ENCODE results near the gene LPAR1. TPM values are rescaled to one million over a fixed set of nuclear protein-coding genes. Genes with fewer than 3 reads are reported as not detected.
"Not testable (repeated sequence)": the region's sequence is repeated elsewhere in the genome, so short reads cannot be mapped to it uniquely, and the experiment has no call there.

The LPAR1 gene
- total RNA-seq, 2 donors from 2014 or later = 146 to 147 TPM

DNA sequence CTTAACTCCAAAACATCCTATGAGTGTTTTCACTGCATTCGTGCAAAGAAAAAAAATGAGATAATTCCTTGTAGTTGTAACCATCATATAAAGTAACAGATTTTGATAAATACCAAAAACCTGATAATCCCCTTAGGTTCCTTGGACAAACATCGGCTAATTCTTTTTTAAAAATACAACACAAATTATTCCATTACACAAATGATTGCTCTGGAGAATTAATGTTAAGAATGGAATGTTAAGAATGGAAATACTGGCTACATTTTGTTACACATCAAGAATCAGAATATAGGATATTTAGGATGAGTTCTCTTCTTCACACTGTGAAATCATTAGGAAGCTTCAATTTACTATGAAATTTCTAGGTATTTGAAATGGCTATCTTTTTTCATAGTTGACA lies 139.4 kb downstream of the LPAR1 start:
- DNase-seq (ENCODE audit: low spot score) = no peak
- intact Hi-C loops (cut with DNase I) = no loop called here

DNA sequence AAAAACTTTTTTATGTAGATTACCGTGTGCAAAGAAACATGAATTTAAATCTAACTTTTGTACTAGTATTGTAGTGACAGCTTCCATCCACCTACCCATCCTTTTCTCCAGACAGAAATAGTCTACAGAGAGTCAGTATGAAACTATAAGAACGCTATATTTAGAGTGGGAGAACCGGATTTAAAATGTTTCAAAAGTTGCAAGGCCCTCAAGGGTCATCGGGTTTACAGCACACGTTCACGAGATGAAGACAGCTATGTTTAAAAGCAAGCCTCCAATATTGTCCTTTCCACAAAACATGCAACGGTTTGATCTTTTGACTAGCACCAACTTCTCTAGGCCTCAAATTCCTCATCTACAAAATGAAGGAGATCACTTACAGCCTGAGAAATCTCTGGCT lies 139.9 kb downstream of the LPAR1 start:
- DNase-seq (ENCODE audit: low spot score) = no peak
- intact Hi-C loops (cut with DNase I) = no loop called here

DNA sequence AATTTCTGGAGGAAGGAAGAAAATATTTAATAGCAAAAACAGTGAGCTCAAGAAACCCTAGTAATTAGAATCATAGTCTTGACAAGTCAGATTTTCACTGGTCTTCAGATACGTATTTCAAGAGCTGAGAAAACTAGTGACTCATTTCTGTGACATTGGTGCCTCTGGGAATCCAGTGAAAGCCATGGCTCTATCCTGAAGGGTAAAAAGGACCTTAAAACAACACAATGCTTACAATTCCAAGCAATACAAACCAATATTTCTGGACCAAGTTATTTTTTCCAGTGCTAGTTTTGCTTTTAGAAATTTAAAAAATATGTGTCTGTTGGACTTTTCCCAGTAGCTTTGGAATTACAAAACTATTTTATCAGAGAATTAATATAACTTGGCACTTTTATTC lies 140.3 kb downstream of the LPAR1 start:
- no peak for DNase-seq (ENCODE audit: low spot score)
- intact Hi-C loops (cut with DNase I) = no loop called here

DNA sequence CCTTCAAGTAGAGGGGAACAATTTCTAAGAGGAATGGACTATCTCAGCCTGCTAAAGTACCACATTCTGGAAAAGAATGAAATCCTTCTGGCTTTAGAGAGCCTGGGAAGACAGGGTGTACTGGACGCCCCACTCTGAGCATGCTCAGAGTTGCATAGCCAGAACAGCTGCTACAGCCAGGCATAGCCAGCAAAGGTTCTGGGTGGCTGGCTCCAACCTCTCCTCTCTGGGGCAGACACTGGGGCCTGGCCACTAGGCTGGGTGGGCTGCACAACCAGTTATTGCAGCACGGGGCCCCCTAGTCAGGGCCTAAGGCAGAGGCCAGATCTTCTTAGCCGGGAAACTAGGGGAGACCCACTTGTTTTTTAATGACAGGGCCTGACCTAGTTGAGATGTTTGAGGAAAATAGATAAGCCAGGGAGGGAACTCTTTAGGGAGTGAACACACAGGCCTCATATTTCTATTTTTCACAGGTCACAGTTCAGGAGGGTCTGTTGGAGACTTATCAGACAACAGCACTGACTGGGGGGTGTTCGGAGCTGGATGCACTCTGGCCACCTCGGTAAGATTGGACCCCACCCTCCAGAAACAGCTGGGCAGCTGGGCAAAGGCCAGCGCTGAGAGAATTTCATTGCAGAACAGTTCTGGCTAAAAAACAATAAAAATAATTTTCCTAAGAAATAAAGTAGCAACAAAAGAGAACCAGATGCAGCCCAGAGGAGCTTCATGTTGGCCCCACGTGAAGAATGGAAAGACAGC lies 142.9 kb downstream of the LPAR1 start:
- DNase-seq (ENCODE audit: low spot score) = no peak
- intact Hi-C loops (cut with DNase I) = no loop called here

DNA sequence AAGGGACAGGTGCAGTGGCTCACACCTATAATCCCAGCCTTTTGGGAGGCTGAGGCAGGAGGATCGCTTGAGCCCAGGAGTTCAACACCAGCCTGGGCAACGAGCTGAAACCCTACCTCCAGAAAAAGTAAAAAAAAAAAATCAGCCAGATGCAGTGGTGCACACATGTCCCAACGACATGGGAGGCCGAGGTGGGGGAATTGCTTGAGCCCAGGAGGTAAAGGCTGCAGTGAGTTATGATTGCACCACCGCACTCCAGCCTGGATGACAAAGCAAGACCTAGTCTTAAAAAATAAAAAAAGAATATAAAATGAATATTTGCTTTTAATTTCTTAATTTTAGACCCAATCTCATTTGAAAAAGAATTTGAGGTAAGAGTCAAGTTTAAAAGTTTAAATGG lies 143.5 kb downstream of the LPAR1 start:
- DNase-seq (ENCODE audit: low spot score) = no peak
- intact Hi-C loops (cut with DNase I) = no loop called here

DNA sequence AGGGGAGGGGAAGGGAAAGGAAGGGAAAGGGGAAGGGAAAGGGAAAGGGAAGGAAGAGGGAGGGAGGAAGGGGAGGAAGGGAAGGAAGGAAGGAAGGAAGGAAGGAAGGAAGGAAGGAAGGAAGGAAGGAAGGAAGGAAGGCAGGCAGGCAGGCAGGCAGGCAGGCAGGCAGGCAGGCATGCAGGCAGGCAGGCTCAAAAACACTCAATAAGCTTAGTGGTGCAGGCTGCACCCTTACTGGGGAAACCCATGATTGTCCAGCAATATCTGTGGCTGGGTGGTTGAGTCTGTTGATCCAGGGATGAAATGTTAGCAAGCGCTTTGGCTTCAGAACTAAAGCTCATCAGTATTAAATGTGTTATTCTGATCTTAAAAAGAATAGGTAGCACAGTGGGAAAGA lies 145.6 kb downstream of the LPAR1 start:
- intact Hi-C loops (cut with DNase I) = no loop called here
- DNase-seq (ENCODE audit: low spot score) = no peak

DNA sequence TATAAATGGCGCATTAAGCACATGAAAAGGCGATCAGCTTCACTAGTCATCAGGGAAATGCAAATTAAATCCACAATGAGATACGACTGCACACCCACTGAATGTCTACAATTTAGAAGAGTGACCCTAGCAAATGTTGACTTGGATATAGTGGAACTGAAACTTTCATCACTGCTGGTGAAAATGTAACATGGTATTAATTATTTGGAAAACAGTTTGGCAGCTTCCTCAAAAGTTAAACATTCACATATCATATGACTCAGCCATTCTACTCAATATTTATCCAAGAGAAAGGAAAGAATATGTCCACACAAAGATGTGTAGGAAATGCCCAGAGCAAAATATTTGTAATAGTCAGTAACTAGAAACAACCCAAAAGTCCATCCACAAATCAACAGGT lies 146.5 kb downstream of the LPAR1 start:
- intact Hi-C loops (cut with DNase I) = no loop called here
- no peak for DNase-seq (ENCODE audit: low spot score)

DNA sequence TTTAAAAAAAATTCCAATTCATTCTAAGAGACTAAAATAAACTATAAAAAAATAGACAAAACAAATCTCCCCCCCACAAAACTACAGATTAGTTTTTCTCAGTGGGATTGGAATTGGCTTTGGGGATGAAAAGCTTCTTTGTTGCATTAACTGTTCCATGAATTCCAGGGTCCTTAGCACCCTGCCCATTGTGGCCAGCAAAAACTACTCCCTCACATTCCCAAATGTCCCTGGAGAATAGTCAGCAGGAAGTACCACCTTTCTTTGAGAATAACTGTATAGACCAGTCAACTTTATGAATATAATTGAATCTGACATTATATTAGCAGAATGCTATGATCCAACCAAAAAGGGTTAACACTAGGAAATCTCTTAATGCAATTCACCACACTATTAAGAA lies 147.9 kb downstream of the LPAR1 start:
- intact Hi-C loops (cut with DNase I) = no loop called here
- no peak for DNase-seq (ENCODE audit: low spot score)

DNA sequence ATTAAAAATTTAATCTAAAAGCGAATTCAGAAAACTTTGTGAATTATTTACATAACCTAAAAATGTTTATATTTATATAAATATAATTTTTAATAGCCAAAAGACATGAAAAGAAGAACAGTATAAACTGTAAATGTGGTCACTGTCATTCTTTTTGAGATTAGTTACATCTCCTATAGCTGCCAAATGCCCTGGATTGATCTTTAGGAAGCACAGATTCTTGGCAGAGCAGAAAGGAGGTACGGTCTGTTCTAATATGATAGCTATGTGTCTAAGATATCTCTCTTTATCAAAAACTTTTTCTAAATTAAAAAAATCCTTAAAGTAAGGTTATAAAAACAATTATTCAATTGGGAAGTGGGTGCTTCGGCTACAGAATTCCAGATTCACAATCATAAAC lies 151.0 kb downstream of the LPAR1 start:
- no peak for DNase-seq (ENCODE audit: low spot score)
- intact Hi-C loops (cut with DNase I) = no loop called here

DNA sequence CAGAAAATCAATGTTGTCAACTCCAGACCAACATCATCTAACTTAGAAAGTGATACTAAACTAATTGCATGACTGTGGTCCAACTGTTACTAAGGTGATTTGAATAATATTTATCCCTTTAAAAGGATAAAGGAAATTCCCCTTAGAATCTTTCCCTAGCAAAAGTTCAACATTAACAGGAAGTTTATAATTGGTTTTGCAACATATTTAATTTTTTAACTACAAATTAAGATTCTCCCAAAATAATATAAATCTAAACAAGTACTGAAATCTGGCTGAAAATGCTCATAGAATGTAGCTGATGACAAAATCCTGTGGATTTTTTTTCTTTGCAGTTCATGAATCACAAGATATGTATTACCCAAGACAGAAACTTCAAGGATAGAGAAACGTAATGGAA lies 151.4 kb downstream of the LPAR1 start:
- intact Hi-C loops (cut with DNase I) = no loop called here
- no peak for DNase-seq (ENCODE audit: low spot score)

DNA sequence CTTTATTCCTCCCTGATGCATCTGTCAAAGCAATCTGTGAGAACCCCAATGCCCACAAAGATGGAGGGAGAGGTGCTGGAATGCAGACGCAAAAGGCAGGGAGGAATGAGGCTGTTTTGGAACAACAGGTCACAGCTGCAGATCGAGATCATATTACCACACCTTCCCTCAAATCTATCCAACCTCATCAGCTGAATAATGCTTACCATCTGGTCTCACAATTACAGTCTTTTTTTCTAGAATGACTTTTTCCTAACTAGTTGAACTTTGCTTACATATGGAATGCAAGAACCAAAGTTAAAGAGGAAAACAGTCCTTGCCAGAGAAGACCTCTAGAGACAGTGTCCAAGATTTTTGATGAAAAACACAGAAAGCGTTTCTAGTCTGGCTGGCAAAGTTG lies 158.1 kb downstream of the LPAR1 start:
- intact Hi-C loops (cut with DNase I) = no loop called here
- no peak for DNase-seq (ENCODE audit: low spot score)

DNA sequence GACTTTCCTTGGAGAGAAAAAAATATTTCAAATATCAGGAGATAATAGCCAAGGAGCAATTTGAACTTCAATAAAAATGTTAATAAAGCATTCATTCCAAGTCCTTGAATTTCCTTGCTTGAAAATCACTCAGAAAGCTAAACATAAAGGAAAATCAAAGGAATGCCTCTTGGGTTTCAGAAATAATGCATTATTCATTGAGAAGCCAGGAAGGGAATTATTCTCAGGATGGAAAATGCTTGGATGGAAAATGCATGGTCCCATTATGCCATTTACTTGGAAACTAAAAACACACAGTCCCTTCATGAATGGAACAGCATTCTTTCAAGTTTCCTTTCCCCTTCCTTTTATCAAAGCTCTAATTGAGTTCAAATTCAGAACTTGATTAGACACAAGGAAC lies 160.9 kb downstream of the LPAR1 start:
- DNase-seq (ENCODE audit: low spot score) = no peak
- intact Hi-C loops (cut with DNase I) = no loop called here

DNA sequence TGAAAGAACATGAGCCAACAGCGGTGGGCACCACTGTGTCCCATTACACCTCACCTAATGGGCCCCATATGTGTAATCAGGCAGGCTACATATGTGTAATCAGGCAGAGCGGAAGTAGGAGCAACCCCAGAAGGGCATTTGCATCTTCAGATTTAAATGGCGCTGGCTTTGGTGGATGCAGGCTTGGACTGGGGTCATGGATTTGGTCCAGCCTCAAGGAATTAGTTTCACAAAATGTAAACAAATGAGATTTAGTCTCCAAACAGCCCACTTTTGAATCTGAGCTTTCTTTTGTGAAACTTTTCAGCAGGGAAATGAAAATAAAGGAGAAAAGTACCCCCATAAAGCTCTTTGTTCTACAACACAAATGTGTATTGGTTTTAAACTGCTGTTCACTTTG lies 161.3 kb downstream of the LPAR1 start:
- DNase-seq (ENCODE audit: low spot score) = no peak
- intact Hi-C loops (cut with DNase I) = no loop called here

DNA sequence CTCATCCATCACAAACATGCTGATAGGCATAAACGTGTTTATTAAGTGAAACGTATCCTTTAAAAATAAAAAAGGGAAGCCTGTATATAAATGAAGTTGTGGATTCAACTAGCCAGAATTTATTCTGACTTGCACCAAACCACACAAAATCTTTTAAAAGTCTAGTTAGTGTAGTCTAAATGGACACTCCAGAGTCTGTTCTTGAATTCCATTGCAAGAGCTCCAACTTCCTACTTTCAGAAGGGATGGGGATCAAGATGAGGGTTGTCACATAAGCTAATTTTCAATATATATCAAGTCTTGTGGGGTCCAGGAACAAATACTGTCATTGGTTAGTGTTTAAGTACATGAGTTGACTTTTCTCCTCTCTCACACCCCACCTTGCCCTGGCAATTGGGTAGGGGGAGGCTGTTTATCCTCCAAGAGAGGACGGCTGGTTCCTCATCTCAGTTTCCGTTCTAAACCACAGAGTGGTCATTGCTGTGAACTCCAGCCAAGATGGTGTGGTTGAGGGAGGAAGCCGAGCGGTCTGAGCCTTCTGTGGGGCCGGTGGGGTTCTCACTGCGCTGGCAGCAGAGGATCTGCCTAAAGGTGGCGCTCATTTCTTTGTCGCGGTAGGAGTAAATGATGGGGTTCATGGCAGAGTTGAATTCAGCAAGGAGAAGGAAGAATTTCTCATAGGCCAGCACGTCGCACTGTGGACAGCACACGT lies 163.2 kb downstream of the LPAR1 start:
- intact Hi-C loops (cut with DNase I) = no loop called here
- peak; percentile 83 for DNase-seq (ENCODE audit: low spot score)

DNA sequence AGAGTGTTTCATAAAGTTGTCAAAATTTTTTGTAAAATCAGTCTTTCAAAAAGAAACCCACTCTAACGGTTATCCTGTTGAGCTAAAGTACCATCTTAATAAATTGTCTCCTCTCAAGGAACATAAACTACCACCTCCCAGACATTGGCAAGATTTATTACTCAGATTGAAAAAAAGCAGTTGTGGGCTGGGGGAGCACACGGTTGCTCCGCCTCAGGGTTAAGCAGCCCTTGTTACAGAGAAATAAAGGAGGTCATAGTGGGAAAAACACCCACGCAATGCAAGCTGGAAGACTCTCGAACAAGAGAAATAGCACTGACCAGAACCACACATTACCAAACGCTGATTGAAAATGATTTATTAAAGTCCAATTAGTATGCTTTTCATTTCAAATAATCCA lies 165.3 kb downstream of the LPAR1 start:
- intact Hi-C loops (cut with DNase I) = no loop called here
- DNase-seq (ENCODE audit: low spot score) = no peak

DNA sequence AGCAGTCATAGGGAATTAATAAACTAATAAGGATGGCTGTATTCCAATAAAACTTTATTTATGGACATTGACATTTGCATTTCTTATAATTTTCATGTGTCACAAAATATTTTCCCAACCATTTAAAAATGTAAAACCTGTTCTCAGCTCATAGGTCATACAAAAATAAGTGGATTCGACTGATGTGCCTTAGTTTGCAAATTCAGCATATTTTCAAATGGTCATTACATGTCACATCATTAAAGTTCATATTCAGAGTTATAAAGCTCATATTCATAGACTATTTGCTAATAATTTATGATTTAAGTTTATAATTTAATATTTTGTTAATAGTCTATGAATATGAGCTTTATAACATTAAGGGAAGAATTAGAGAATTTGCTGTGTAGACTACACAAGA lies 166.5 kb downstream of the LPAR1 start:
- DNase-seq (ENCODE audit: low spot score) = no peak
- intact Hi-C loops (cut with DNase I) = no loop called here

DNA sequence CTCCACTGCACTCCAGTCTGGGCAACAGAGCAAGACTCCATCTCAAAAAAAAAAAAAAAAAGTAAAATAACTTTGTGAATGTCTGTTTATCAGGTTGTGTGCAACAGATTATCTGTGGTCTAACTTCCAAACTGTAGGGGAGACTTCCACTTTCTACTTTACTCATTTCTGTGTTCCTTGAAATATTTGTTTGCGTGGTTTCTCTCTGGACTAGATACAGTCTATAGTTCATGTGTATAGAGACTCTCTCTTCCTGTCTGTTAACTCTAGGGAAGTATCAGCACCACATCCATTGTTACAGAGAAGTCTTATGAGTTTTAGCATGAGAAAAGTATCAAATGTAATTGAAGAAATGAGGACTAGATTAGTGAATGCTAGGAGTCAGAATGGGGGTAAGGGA lies 168.3 kb downstream of the LPAR1 start:
- intact Hi-C loops (cut with DNase I) = no loop called here

DNA sequence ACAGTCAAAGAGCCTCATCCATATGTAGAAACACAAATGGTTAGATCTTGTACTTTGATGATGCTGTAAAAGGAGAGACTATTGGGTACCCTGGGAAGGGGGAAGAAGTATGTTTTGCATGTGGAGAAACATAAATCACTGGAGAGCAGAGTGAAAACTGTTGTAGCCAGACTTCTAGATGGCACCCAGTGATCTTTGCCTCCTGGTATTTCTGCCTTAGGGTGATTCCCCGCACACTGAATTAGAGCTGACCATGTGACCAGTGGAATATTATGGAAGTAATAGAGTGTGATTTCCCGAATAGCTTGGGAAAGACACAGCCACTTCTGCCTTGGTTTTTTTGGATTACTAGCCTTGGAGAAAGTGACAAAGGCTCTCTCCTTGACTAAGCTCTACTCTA lies 174.3 kb downstream of the LPAR1 start:
- intact Hi-C loops (cut with DNase I) = no loop called here

More for the DNA sequence above, 168.3 kb downstream of the LPAR1 start:
- no peak for DNase-seq (ENCODE audit: low spot score)

DNA sequence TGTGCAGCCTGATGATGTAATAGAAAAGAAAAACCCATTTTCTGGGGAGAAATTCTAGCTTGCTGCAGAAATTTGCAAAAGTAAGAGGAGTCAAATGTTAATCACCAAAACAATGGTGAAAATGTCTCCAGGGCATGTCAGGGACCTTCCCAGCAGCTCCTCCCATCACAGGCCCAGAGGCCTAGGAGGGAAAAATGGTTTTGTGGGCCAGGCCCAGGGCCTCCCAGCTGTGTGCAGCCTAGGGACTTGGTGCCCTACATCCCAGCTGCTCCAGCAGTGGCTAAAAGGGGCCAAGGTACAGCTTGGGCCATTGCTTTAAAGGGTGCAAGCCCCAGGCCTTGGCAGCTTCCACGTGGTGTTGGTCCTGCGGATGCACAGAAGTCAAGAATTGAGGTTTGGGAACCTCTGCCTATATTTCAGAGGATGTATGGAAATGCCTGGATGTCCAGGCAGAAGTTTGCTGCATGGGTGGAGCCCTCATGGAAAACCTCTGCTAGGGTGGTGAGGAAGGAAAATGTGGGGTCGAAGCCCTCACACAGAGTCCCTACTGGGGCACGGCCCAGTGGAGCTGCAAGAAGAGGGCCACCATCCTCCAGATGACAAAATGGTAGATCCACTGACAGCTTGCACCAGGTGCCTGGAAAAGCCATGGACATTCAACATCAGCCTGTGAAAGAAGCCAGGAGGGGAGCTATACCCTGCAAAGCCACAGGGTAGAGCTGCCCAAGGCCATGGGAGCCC lies 176.7 kb downstream of the LPAR1 start:
- DNase-seq (ENCODE audit: low spot score); intact Hi-C loops (cut with DNase I): not testable (repeated sequence)

More for the DNA sequence above, 174.3 kb downstream of the LPAR1 start:
- DNase-seq (ENCODE audit: low spot score) = no peak

DNA sequence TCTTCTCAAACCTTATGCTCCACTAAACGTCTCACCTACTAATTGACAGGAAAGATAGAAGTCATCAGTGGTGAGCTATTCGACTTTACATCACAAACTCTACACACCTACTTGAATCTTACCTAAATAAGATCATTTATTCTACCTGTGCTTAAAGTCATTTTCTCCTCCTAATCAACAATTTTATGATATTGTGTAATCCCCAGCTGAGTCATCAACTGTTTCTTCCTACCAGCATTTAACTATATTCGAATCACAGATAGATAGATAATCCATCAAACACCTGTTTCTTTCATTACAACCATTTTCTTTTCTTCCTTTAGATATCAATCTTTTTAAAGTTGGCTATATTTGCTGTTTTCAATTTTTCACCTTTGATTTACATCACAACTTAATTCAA lies 181.5 kb downstream of the LPAR1 start:
- DNase-seq (ENCODE audit: low spot score) = no peak
- intact Hi-C loops (cut with DNase I) = no loop called here
